Sigmoid colon (tissue), 7 donors: ENCODE results near the gene CRTC1. TPM values are rescaled to one million over a fixed set of nuclear protein-coding genes. Genes with fewer than 3 reads are reported as not detected.

Experiments used
- DNase-seq: peaks from one replicate; pipeline ENCODE4 v3.0.0-alpha.2; 2019
- H3K27ac ChIP-seq, 4 donors: fragments of 200-600 bp; sonication (generic); one replicate each; pipeline ENCODE4 v1.5.1; 2016 to 2019; ENCODE audit warnings: mild to moderate bottlenecking in 1 of 4
- H3K27me3 ChIP-seq, 3 donors: fragments of 200-600 bp; sonication (generic); one replicate each; pipeline ENCODE4 v1.5.1; 2019; ENCODE audit warnings: mild to moderate bottlenecking in 1 of 3
- H3K36me3 ChIP-seq, 4 donors: fragments of 200-600 bp; sonication (generic); one replicate each; pipeline ENCODE4 v1.5.1; 2016 to 2019
- H3K4me1 ChIP-seq, 4 donors: fragments of 200-600 bp; sonication (generic); one replicate each; pipeline ENCODE4 v1.5.1; 2017 to 2019
- H3K4me3 ChIP-seq, 4 donors: fragments of 200-600 bp; sonication (generic); one replicate each; pipeline ENCODE4 v1.5.1; 2017 to 2019; ENCODE audit warnings: mild to moderate bottlenecking in 2 of 4, moderate library complexity in 1 of 4
- H3K9me3 ChIP-seq, 4 donors: fragments of 200-600 bp in 3 of 4; sonication (generic) in 3 of 4; one replicate each; pipeline versions ENCODE4 v1.5.1 to v1.6.1; 2013 to 2019
- EP300 ChIP-seq, 4 donors: sonication (generic); formaldehyde crosslinking; IDR thresholded peaks; one replicate each; pipeline ENCODE4 v1.6.1; 2017; ENCODE audit warnings: antibody characterized with exemption in 4 of 4
- POLR2A ChIP-seq, 2 donors: fragments of 450-650 bp; IDR thresholded peaks; one replicate each; pipeline ENCODE4 v1.6.1; 2016; ENCODE audit warnings: antibody characterized with exemption in 2 of 2, mild to moderate bottlenecking in 2 of 2, moderate library complexity in 2 of 2
- POLR2AphosphoS5 ChIP-seq, 4 donors: sonication (generic); formaldehyde crosslinking; IDR thresholded peaks; one replicate each; pipeline ENCODE4 v1.6.1; 2017; ENCODE audit warnings: antibody characterized with exemption in 4 of 4
- WGBS, 2 donors: extraction: QIAGEN DNeasy Blood & Tissue Kit; methylation state at CpG; one replicate each; pipeline ENCODE4 v1.1.7; 2013; 5-methylcytosine and 5-hydroxymethylcytosine counted together
- intact Hi-C: fragments of 100-400 bp; cut with DNase I; formaldehyde crosslinking; loops from one replicate; pipeline ENCODE4 v1.15.1; 2023
- polyA plus RNA-seq, 3 donors: library from polyadenylated mRNA; stranded (reverse); fragments of 200-250 nt; gene quantifications; one replicate each; pipeline ENCODE4 v1.2.3, GENCODE V29; 2013
- total RNA-seq, 4 donors: library from RNA; depleted of rRNA; stranded (reverse); fragments of >200 nt; gene quantifications; one replicate each; pipeline ENCODE4 v1.1.0, GENCODE V29; 2016
- TF ChIP-seq, protein P1 (sequence below), 4 experiments: fragments of 450-650 bp in 3 of 4; fragments of 200-600 bp in 1 of 4; IDR thresholded peaks; one replicate each; pipeline ENCODE4 v1.5.1; 2016 to 2019; ENCODE audit warnings: antibody characterized with exemption in 4 of 4, mild to moderate bottlenecking in 3 of 4, moderate library complexity in 2 of 4
- donor health status: healthy with polysubstance abuse.
- donor health status: Bipolar disorder and iron deficiency.
- donor health status: healthy.

Gene CRTC1
- total and polyA plus RNA-seq, 7 donors, result 2.5 to 8.9 (median 3.6) TPM

DNA sequence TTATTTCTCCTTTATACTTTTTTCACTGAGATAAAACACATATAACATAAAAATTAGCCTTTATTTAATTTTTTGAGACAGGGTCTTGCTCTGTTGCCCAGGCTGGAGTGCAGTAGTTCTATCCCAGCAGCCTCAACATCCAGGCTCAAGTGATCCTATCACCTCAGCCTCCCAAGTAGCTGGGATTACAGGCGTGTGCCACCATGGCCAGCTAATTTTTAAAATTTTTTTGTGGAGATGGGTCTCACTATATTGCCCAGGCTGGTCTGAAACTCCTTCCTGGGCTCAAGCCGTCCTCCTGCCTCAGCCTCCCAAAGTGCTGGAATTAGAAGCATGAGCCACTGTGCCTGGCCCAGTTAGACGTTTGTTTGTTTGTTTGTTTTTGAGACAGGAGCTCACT, 28.4 kb downstream of the CRTC1 start:
- peaks cover 0 to 21% (median 12%) of the 10 kb centered on the region in 4 donors for H3K4me1 ChIP-seq
- TF ChIP-seq EP300 (IDR thresholded peaks at IDR 0.05) (no peak), POLR2AphosphoS5 (IDR thresholded peaks at IDR 0.05) (no peak), POLR2A (IDR thresholded peaks at IDR 0.05) (no peak)
- TF ChIP-seq, protein P1, sequence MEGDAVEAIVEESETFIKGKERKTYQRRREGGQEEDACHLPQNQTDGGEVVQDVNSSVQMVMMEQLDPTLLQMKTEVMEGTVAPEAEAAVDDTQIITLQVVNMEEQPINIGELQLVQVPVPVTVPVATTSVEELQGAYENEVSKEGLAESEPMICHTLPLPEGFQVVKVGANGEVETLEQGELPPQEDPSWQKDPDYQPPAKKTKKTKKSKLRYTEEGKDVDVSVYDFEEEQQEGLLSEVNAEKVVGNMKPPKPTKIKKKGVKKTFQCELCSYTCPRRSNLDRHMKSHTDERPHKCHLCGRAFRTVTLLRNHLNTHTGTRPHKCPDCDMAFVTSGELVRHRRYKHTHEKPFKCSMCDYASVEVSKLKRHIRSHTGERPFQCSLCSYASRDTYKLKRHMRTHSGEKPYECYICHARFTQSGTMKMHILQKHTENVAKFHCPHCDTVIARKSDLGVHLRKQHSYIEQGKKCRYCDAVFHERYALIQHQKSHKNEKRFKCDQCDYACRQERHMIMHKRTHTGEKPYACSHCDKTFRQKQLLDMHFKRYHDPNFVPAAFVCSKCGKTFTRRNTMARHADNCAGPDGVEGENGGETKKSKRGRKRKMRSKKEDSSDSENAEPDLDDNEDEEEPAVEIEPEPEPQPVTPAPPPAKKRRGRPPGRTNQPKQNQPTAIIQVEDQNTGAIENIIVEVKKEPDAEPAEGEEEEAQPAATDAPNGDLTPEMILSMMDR (IDR thresholded peaks at IDR 0.05), result no peak
- peak overlapping the region in 1 of 4 donors; percentile 55 for H3K27ac ChIP-seq
- no peaks in the 10 kb centered on the region for H3K27me3 ChIP-seq
- no peaks in the 10 kb centered on the region for H3K9me3 ChIP-seq
- H3K36me3 ChIP-seq, result no peaks in the 10 kb centered on the region
- 89 to 94% methylated on average over 3 of the region's 3 CpGs for WGBS, 2 donors
- intact Hi-C loops, result loop anchor here (10.0 kb wide), 1 partner anchor 133 kb away; no protein-coding TSS in a partner anchor
- no peak overlapping the region for H3K4me3 ChIP-seq
- no peak for DNase-seq

DNA sequence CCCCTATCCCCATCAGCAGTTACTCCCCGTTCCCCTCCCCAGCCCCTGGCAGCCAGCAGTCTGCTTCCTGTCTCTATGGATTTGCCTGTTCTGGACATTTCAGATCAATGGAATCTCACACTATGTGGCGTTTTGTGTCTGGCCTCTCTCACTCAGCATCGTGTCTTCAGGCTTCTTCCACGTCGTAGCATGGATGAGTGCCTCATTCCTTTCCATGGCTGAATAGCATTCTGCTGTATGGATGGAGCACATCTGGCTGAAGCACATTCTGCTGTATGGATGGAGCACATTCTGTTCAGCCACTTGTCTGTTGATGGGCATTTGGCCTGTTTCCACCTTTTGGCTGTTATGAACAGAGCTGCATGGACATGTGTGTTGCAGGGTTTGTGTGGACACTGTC, 29.5 kb downstream of the CRTC1 start:
- Histone ChIP-seq H3K27ac (no peak overlapping the region), H3K4me1 (peaks cover 0 to 21% (median 12%) of the 10 kb centered on the region in 4 donors), H3K27me3 (no peaks in the 10 kb centered on the region), H3K9me3 (no peaks in the 10 kb centered on the region), H3K4me3 (no peak overlapping the region), H3K36me3 (no peaks in the 10 kb centered on the region)
- no peak for DNase-seq
- intact Hi-C loops, result loop anchor here (10.0 kb wide), 1 partner anchor 132 kb away; no protein-coding TSS in a partner anchor
- WGBS, 2 donors, result 82 to 88% methylated on average over 5 of the region's 5 CpGs
- TF ChIP-seq, protein P1 (IDR thresholded peaks at IDR 0.05), result no peak
- no peak for TF ChIP-seq POLR2A (IDR thresholded peaks at IDR 0.05)

DNA sequence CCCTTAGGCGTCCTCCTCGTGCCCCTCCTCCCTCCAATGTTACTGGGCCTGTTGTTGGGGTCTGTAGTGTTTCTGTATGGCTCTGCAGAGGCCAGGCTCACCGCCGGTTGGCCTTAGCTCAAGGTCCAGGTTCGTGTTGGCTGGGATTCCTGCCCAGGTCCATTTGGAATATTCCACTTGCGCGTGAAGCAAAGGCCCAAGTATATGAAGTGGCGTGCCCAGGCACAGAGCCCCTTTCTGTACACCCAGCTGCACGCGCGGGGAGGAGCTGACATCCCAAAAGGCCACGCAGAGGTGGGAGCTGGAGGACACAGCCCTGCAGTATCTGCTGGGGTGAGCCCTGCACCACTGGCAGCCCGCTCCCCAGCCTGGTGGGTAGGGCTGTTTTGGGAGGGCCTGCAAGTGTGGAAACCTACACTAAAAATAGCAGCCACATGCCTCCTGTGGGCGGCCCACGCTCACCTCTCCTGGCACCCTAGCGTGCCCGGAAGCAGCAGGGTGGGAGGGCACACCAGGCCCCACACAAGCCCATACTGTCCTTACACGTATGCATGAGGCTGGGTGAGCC, 30.2 kb downstream of the CRTC1 start:
- H3K4me3 ChIP-seq, result no peak overlapping the region
- no peak for TF ChIP-seq POLR2A (IDR thresholded peaks at IDR 0.05)
- no peak for TF ChIP-seq POLR2AphosphoS5 (IDR thresholded peaks at IDR 0.05)
- TF ChIP-seq, protein P1 (IDR thresholded peaks at IDR 0.05), result no peak
- no peak for TF ChIP-seq EP300 (IDR thresholded peaks at IDR 0.05)
- no peak for DNase-seq
- H3K9me3 ChIP-seq, result no peaks in the 10 kb centered on the region
- H3K27ac ChIP-seq, result no peak overlapping the region
- H3K36me3 ChIP-seq, result no peaks in the 10 kb centered on the region
- no peaks in the 10 kb centered on the region for H3K27me3 ChIP-seq
- intact Hi-C loops, result loop anchor here (10.0 kb wide), 1 partner anchor 131 kb away; no protein-coding TSS in a partner anchor
- peaks cover 0 to 21% (median 12%) of the 10 kb centered on the region in 4 donors for H3K4me1 ChIP-seq
- 92 to 95% methylated on average over 18 of the region's 18 CpGs for whole genome bisulfite sequencing, 2 donors

DNA sequence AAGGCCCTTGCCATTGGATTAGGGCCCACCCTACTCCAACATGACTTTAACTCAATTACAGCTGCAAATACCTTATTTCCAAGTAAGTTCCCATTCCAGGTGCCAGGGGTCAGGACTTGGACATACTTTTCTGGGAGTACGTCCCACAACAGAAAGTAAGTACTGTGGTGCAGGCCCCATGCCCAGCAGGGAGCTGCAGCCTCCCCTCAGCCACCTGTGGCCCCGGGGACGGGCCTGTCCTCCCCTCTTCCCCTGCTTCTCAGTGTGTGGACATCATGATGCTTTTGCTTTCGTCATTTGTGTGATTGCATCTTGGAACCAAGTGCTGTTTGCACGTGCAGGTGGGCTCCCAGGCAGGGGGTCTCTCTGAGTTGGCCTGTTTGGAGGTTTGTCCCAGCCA, 31.9 kb downstream of the CRTC1 start:
- 88 to 89% methylated on average over 5 of the region's 5 CpGs for WGBS, 2 donors

More for the DNA sequence above, 31.9 kb downstream of the CRTC1 start:
- H3K4me1 ChIP-seq, result peaks cover 0 to 21% (median 11%) of the 10 kb centered on the region in 4 donors
- H3K36me3 ChIP-seq, result no peaks in the 10 kb centered on the region
- DNase-seq, result no peak
- H3K27ac ChIP-seq, result no peak overlapping the region
- no peak overlapping the region for H3K4me3 ChIP-seq
- H3K9me3 ChIP-seq, result no peaks in the 10 kb centered on the region
- intact Hi-C loops, result loop anchor here (10.0 kb wide), 1 partner anchor 129 kb away; no protein-coding TSS in a partner anchor
- TF ChIP-seq POLR2A (IDR thresholded peaks at IDR 0.05), result no peak
- no peak for TF ChIP-seq EP300 (IDR thresholded peaks at IDR 0.05)
- TF ChIP-seq, protein P1 (IDR thresholded peaks at IDR 0.05), result no peak
- no peak for TF ChIP-seq POLR2AphosphoS5 (IDR thresholded peaks at IDR 0.05)
- no peaks in the 10 kb centered on the region for H3K27me3 ChIP-seq
